T-helper 17 cell (primary cell): ENCODE data around the gene TGFBI. TPM values are rescaled to one million over a fixed set of nuclear protein-coding genes. Genes with fewer than 3 reads are reported as not detected.

Experiments used
- ATAC-seq: fragments of 150-1000 bp; cut with Tn5 transposase; 2 replicates; pipeline ENCODE4 v1.10.0; 2021; ENCODE audit warnings: mild to moderate bottlenecking, moderate library complexity
- DNase-seq, 3 donors: peaks; one replicate each; pipeline versions ENCODE4 v3.0.0 to v3.0.0-alpha.2; 2020 to 2021
- H3K9me3 ChIP-seq: one replicate; pipeline ENCODE4 v1.7.0; 2013; ENCODE audit warnings: low read length, mild to moderate bottlenecking; ENCODE audit not compliant: control insufficient read depth, poor library complexity, severe bottlenecking
- H3K27ac Mint-ChIP-seq: one replicate; pipeline ENCODE4 v1.8.0; 2022; ENCODE audit warnings: mild to moderate bottlenecking, moderate library complexity, mixed read lengths
- H3K27me3 Mint-ChIP-seq: one replicate; pipeline ENCODE4 v1.8.0; 2022; ENCODE audit warnings: mixed read lengths
- H3K36me3 Mint-ChIP-seq: one replicate; pipeline ENCODE4 v1.8.0; 2022; ENCODE audit warnings: low read depth, mixed read lengths
- H3K4me1 Mint-ChIP-seq: one replicate; pipeline ENCODE4 v1.8.0; 2022; ENCODE audit warnings: mild to moderate bottlenecking, mixed read lengths
- H3K4me3 Mint-ChIP-seq: one replicate; pipeline ENCODE4 v1.8.0; 2022; ENCODE audit warnings: mild to moderate bottlenecking, moderate library complexity, mixed read lengths
- total RNA-seq, 4 donors: library from RNA in 2 of 4; stranded (reverse) in 2 of 4; gene quantifications; one replicate each; pipeline ENCODE4 v1.2.3 and lab custom pipeline; 2022 to 2026

TGFBI gene
- total RNA-seq, 2 donors from 2014 or later, result 6.6 to 8.6 TPM

DNA sequence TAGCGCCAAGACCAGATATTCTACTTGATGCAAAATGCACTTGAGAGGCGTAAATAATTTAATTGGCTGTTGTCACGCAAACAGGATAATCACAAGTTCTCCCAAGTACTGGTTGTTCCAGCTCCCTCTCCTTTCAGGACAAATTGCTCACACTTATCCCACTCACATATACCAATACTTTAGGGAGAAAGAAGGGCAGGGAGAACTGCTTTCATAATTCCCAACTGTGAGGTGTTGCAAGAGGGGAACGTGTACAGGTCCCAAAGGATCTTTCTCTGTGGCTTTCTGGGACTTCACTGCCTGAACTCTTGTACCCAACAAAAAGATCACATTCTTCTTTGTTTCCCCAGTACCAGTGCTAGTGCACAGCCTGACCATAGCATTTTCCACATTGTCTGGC is 21.5 kb upstream of the TGFBI start:
- no peak overlapping the region for H3K27ac Mint-ChIP-seq
- no peaks in the 10 kb centered on the region for H3K36me3 Mint-ChIP-seq
- H3K9me3 ChIP-seq, result no peaks in the 10 kb centered on the region
- no peak overlapping the region for H3K4me3 Mint-ChIP-seq
- H3K27me3 Mint-ChIP-seq, result peaks cover 19% of the 10 kb centered on the region
- no peak for DNase-seq
- no peak for ATAC-seq
- peaks cover 8% of the 10 kb centered on the region for H3K4me1 Mint-ChIP-seq

DNA sequence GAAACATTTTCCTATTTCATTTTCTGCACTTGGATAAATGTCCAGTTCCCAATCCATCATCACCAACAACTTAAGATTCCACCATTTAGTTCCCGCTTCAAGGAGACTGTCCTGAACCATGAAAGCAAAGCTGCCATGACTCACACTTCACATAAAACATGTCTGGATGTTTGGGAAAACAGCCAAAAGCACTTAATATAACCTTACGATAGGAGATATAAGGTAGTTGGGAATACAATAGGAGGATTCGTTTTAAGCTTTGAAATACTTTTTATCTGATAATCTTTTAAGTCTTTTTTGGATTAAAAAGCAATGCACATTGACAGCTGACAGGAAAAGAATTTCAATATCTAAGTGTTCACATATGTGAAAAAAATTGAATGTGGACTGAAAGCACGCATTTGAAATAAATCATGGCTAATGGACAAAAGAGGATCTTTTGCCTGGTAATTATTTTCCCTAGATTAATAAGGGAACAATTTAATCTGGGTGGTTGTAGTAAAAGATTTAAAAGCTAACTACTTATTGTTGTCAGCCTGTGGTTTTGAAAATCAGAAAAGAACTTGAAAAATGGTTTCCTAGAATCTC is 17.3 kb upstream of the TGFBI start:
- peaks cover 40% of the 10 kb centered on the region for H3K27me3 Mint-ChIP-seq
- H3K27ac Mint-ChIP-seq, result no peak overlapping the region

DNA sequence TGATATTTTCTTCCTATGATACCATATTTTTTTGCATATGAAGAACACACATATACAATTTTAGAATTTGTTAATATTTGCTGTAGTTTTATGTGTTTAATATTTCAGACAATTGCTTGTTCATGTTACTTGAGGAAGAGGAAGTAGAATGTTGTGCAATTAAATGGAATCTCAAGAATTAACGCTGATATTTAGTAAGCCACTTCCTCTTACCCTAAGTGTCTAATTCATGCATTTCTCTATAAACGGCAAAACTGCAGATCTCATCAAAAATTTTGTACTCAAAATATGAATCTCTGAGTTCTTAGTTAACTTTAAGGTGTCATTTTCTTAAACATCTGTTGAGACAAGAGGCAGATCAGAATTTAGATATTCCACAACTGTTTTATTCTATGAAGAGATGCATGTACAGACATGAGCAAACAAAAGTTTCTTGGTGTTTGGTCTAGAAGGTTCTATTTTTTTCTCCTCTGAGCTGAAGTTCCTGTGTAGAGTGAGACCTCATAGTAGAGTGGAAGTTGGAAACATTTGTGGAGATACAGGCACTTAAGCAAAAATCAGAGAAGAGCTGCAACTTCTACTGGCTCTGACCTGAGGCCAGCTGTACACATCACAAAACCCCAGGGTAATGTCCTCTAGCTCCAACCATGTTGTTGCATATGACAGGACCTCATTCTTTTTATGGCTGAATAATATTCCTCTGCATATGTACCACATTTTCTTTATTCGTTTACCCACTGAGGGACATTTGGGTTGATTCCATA is 16.6 kb upstream of the TGFBI start:
- Mint-ChIP-seq H3K27me3 (peaks cover 33% of the 10 kb centered on the region), H3K36me3 (no peaks in the 10 kb centered on the region), H3K27ac (no peak overlapping the region), H3K4me3 (no peak overlapping the region), H3K4me1 (peaks cover 12% of the 10 kb centered on the region)
- no peak for ATAC-seq
- H3K9me3 ChIP-seq, result no peaks in the 10 kb centered on the region
- DNase-seq, result no peak

More for the DNA sequence above, 17.3 kb upstream of the TGFBI start:
- ATAC-seq, result no peak
- Mint-ChIP-seq H3K4me3 (no peak overlapping the region), H3K4me1 (peaks cover 12% of the 10 kb centered on the region), H3K36me3 (no peaks in the 10 kb centered on the region)
- no peak for DNase-seq
- H3K9me3 ChIP-seq, result no peaks in the 10 kb centered on the region

DNA sequence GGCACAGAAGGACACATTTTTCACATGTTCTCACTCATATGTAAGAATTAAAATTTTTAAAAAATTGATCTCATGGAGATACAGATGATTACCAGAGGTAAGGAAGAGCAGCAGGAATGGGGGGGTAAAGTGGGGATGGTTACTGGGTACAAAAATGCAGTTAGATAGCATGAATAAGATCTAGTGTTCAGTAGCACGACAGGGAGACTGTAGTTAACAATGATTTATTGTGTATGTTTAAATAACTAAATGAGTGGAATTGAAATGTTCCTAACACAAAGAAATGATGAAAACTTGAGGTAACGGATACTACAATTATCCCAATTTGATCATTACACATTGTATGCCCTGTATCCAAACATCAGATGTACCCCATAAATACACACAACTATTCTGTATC is 15.2 kb upstream of the TGFBI start:
- H3K36me3 Mint-ChIP-seq, result no peaks in the 10 kb centered on the region
- no peaks in the 10 kb centered on the region for H3K9me3 ChIP-seq
- DNase-seq (no peak), ATAC-seq (no peak)
- peaks cover 12% of the 10 kb centered on the region for H3K4me1 Mint-ChIP-seq
- no peak overlapping the region for H3K27ac Mint-ChIP-seq
- peaks cover 31% of the 10 kb centered on the region for H3K27me3 Mint-ChIP-seq
- H3K4me3 Mint-ChIP-seq, result no peak overlapping the region

DNA sequence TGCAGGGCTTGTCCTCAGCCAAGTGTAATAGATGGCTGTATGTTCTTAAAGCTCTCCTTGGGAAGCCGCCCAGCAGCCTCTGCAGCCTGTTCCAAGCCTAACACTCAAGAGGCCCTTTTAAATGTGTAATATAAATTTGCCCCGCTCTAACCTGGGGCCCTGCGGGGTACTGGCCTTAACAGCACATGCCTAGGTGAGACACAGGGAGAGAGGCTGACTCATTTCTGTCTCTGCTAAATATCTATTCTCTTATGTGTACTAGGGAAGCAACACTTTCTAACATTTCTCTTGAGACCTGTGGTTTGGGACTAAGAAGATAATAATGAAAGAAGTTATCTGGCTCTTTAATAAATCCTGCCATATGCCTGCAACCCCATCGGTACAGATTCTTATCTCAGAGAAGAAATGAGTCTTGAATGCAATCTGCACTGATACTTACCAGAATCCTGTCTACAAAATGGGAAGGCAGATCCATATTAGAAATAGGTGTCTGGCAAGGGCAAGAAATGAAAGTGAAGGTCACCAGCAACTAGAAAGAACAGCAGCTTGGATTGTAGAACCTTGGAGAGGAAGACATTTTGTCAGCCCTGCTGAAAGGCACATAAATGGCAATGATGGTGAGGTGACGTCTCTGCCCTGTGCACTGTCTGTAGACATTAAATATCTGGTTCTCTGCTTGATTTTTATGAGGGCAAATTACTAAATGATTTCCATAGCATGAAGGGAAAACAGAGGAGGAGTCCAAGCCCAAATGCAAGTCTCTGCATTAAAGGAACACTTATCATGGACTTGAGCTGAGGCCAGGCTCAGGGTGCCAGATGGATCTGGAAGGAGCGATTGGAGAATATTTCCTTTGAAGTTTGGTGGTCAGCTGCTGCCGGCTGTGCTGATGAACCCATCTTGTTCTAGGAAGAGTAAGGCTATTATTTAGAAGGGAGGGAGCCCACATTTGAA is 14.5 kb upstream of the TGFBI start:
- Mint-ChIP-seq H3K36me3 (no peaks in the 10 kb centered on the region), H3K4me3 (no peak overlapping the region), H3K27me3 (peaks cover 31% of the 10 kb centered on the region), H3K4me1 (peaks cover 12% of the 10 kb centered on the region), H3K27ac (no peak overlapping the region)
- no peaks in the 10 kb centered on the region for H3K9me3 ChIP-seq
- DNase-seq (no peak), ATAC-seq (no peak)

DNA sequence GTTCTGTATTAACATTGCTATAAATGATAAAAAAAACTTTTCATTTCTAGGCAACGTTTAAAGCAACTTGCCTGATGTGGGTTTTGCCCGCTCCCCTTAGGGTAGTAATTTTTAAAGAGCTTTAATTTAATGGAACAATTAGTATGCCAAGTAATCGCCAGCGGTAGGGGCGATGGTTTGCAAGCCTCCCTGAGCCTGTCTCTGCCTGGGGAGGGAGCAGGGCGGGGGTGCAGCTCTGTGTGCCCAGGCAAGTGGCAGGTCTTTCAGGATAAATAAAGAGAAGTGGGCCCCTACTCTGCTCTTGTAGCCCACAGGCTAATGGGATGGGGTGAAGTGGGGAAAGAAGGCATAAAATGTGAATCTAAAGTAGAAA is 13.8 kb upstream of the TGFBI start:
- no peak overlapping the region for H3K4me3 Mint-ChIP-seq
- peaks cover 31% of the 10 kb centered on the region for H3K27me3 Mint-ChIP-seq
- H3K4me1 Mint-ChIP-seq, result peaks cover 12% of the 10 kb centered on the region
- ATAC-seq (no peak), DNase-seq (no peak)
- H3K9me3 ChIP-seq, result no peaks in the 10 kb centered on the region
- H3K27ac Mint-ChIP-seq, result no peak overlapping the region
- no peaks in the 10 kb centered on the region for H3K36me3 Mint-ChIP-seq

DNA sequence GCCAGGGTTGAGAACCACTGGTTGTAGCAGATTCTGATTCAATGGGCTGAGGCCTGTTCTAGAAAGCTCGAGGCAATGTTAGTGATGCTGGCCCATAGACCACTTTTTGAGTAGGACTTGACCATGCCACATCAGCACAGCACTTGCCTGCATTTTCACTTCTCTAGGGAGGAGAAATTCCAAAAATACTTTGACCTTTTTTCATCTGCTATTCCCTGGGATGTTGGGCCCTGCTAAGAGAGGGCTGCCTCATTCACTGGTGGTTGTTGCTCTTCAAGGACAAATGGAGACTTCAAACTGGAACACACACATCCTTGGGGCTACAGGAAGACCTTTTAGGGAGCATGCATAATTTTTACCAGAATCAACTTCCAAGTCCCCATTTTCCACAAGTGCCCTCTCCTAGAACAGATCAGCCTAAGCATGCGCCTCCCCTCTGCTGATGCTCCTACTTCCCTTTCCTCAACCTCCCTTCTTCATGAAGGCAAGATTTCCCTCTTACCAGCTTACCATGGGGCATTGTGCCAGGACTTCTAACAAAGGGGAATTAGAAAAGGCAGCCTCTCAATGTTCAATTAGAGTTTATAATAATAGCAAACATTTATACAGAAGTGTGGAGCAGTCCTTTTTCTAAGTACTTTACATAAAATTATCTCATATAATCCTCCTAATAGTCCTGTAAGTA is 12.7 kb upstream of the TGFBI start:
- H3K36me3 Mint-ChIP-seq, result no peaks in the 10 kb centered on the region
- H3K9me3 ChIP-seq, result no peaks in the 10 kb centered on the region
- H3K4me3 Mint-ChIP-seq, result no peak overlapping the region
- DNase-seq (no peak), ATAC-seq (no peak)
- H3K27me3 Mint-ChIP-seq, result peaks cover 35% of the 10 kb centered on the region
- H3K27ac Mint-ChIP-seq, result no peak overlapping the region
- H3K4me1 Mint-ChIP-seq, result peaks cover 12% of the 10 kb centered on the region

DNA sequence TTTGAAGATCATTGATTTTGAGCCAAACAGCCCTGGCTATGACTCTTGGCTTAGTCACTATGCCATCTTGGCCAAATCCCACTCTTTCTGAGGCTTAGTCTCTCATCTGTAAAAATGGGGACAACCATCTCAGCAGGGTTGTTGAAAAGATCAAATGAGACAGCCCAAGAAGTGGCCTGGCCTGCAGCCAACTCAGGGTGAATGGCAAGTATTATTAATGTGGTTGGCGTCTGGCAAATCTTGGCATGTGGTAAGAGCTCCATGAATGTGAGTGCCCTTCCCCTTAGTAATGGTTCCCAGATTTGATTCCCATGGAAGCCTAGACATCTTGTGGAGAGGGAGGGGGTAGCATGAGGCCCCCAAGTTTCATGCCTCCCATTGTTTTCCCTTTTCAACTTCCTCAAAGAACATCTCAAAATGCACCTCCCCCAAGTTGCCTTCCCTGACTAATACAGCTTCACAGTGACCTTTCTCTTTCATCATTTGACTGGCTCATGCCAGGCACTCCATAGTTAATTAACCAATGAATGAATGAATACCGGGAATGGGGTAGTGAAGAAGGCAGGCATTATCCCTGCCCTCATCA is 11.8 kb upstream of the TGFBI start:
- H3K36me3 Mint-ChIP-seq, result no peaks in the 10 kb centered on the region
- ATAC-seq (no peak), DNase-seq (no peak)
- peaks cover 32% of the 10 kb centered on the region for H3K27me3 Mint-ChIP-seq
- H3K27ac Mint-ChIP-seq, result no peak overlapping the region
- no peaks in the 10 kb centered on the region for H3K9me3 ChIP-seq
- no peak overlapping the region for H3K4me3 Mint-ChIP-seq
- peaks cover 6% of the 10 kb centered on the region for H3K4me1 Mint-ChIP-seq

DNA sequence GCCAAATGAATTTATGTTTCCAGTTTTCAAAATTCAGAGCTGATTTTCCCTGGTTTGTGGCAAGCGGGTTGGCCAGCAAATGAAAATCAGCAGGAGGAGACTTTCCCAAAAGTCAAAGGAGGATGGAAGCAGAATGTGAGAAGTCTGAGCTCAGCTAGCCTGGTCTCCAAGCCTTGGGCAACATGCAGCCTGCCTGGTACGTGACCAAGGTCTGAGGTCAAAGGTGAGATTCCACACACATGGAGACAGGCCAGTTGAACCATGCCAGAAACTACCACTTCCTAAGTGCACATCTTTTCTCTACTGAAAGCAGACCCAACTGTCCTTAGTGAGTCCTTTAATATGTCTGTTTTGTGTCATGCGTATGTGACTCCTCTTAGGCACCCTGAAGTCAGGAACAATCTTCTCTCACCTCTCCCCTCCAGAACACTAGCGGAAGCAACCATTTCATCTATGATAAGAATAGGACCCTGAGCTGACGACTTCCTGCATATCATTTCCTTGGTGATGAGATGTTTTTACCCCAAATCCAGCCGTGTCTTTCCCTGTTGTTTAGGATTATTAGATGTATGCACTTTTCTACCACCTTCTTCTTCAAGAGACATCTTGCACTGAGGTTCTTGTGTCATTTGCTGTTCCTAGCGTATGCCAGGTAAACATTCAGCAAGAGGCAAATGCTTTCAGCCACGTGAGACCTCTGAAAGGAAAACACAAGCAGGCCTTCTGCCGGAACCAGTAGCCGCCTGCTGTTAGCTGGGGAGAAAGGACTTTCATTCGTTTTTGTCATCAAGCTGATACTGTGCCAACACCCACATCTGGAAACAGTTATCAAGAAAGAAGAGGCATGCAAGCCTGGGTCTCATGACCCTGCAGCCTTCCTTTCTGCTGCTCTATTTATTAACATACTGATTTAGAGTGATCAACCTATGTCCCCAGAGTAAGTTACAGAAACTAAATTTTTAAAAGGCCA is 9.7 kb upstream of the TGFBI start:
- no peak for DNase-seq
- Mint-ChIP-seq H3K27me3 (peaks cover 11% of the 10 kb centered on the region), H3K4me3 (no peak overlapping the region), H3K27ac (no peak overlapping the region), H3K4me1 (peaks cover 2% of the 10 kb centered on the region), H3K36me3 (no peaks in the 10 kb centered on the region)
- H3K9me3 ChIP-seq, result no peaks in the 10 kb centered on the region
- ATAC-seq, result no peak

DNA sequence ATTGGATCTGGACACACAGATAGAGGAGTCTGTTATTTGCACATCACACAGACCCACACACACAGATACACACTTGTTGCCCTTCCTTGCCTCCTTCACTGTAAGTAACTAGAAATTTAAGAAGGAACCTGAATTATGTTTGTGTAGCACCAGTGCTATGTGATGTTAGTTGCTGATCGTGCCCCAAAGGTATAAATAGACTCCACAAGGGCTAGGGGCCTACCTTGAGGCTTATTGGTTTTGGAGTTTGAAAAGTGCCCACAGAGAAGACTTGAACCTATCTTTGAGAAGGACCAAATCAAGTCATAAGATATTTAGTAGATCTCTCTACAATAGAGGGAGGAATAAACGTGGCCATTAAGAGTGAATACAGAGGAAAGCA is 8.8 kb upstream of the TGFBI start:
- Mint-ChIP-seq H3K27me3 (peaks cover 6% of the 10 kb centered on the region), H3K4me3 (no peak overlapping the region), H3K4me1 (no peaks in the 10 kb centered on the region), H3K36me3 (no peaks in the 10 kb centered on the region), H3K27ac (peak overlapping the region; percentile 14)
- H3K9me3 ChIP-seq, result no peaks in the 10 kb centered on the region
- DNase-seq (no peak), ATAC-seq (no peak)

DNA sequence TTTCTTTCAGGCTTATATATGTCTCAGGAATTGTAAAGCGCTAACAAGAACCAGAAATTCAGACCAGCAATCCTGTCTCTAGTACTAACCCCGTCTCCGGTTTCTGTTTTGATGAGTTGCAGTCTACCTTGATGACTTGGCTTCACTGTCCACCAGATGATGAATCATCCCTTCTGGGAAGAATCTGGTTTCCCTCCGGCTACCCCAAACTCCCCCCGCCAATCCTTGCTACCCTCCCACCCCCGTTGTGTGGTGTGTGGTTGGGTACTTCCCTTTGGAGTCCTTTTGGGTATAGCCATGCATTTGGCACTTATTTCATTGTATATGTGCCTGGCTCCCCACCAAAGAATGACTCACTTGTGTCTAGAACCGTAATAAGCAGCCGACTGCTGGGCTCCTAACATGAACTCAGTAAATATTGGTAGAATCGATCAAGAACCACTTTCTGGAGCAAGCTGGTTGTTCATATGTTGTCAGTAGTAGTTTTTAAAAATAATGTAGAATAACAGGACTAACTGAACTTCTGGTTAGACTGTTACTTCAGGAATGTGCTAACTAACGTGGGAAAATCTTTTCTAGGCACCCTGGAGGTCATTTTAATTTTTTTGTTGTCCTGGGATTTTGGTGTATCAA is 8.3 kb upstream of the TGFBI start:
- ATAC-seq (peak; percentile 41), DNase-seq (no peak)
- Mint-ChIP-seq H3K4me3 (no peak overlapping the region), H3K27me3 (peaks cover 6% of the 10 kb centered on the region), H3K4me1 (no peaks in the 10 kb centered on the region), H3K27ac (peak overlapping the region; percentile 14), H3K36me3 (no peaks in the 10 kb centered on the region)
- H3K9me3 ChIP-seq, result no peaks in the 10 kb centered on the region
